LNCaP clone FGC (cell line): ENCODE measurements around the gene DEPP1.

ENCODE experiments used
- DNase-seq: peaks from one replicate; pipeline ENCODE4 v3.0.0-alpha.2; 2011; ENCODE audit warnings: low read depth
- H3K4me3 ChIP-seq: 2 replicates; pipeline ENCODE4 v1.5.1; 2011; ENCODE audit warnings: mild to moderate bottlenecking, low read depth, low read length, control low read depth
- CTCF ChIP-seq: IDR thresholded peaks from 2 replicates; pipeline ENCODE4 v1.5.1; 2012; ENCODE audit warnings: mild to moderate bottlenecking; ENCODE audit not compliant: control insufficient read depth, insufficient read depth; ENCODE audit errors: extremely low read depth

DEPP1 gene

GRCh38 chr10:44997105-44997748 is 18.6 kb upstream of the DEPP1 start:
- TF ChIP-seq CTCF: no peak
- DNase-seq: no peak
- no peak overlapping the region for H3K4me3 ChIP-seq

GRCh38 chr10:44995914-44996669 is 17.5 kb upstream of the DEPP1 start:
- no peak for TF ChIP-seq CTCF
- no peak for DNase-seq
- H3K4me3 ChIP-seq: no peak overlapping the region

GRCh38 chr10:44995581-44995913 is 16.9 kb upstream of the DEPP1 start:
- no peak overlapping the region for H3K4me3 ChIP-seq
- TF ChIP-seq CTCF: no peak
- DNase-seq: no peak

GRCh38 chr10:44994752-44995530 is 16.3 kb upstream of the DEPP1 start:
- H3K4me3 ChIP-seq: no peak overlapping the region
- no peak for DNase-seq
- no peak for TF ChIP-seq CTCF

- no peak for TF ChIP-seq CTCF
- H3K4me3 ChIP-seq: no peak overlapping the region
- DNase-seq: no peak
Observed at GRCh38 chr10:44993922-44994751, 15.5 kb upstream of the DEPP1 start.

- no peak for TF ChIP-seq CTCF
- H3K4me3 ChIP-seq: no peak overlapping the region
- no peak for DNase-seq
Observed at GRCh38 chr10:44993226-44993921, 14.8 kb upstream of the DEPP1 start.
